ENCODE data around the gene CTNND1. TPM values are rescaled to one million over a fixed set of nuclear protein-coding genes. Genes with fewer than 3 reads are reported as not detected.

CTNND1 gene
- total and polyA plus RNA-seq, 3 experiments from 2014 or later: 0.95 to 4.4 (median 3.1) TPM

DNA sequence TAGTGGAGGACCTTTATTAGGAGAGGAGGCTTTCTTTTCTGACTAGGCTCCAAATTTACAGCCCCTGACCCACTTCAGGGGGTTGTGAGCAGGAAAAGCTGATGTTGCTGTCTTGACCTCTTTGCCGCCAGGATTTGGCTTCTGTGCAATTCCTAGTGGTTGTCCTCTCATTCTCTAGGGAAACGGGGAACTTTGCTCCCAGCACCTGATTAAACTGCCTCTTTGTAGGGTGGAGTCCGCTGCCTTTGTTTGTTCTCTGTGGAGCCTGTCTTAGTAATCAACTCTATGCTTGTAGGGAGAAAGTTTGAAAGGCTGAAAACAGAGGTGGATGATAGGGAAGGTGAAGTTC is 16.3 kb downstream of the CTNND1 start:
- Histone ChIP-seq H3K9me3 (ENCODE audit: low read length) (no peaks in the 10 kb centered on the region), H3K4me1 (ENCODE audit: insufficient read depth, low read length) (no peaks in the 10 kb centered on the region), H3K27ac (ENCODE audit: low read depth, low read length) (no peak overlapping the region), H3K4me3 (ENCODE audit: low read length) (no peak overlapping the region), H3K27me3 (ENCODE audit: insufficient read depth, low read length, poor library complexity, severe bottlenecking) (no peaks in the 10 kb centered on the region), H3K36me3 (ENCODE audit: insufficient read depth, low read length) (no peaks in the 10 kb centered on the region)
- Mint-ChIP-seq H3K36me3 (peaks cover 0 to 6% (median 0%) of the 10 kb centered on the region in 3 donors), H3K27ac (no peak overlapping the region), H3K9me3 (no peaks in the 10 kb centered on the region), H3K27me3 (peaks cover 0 to 1% of the 10 kb centered on the region in 2 donors), H3K4me1 (peaks cover 5 to 20% (median 11%) of the 10 kb centered on the region in 3 donors), H3K4me3 (peak overlapping the region in 1 of 7 donors; percentile 65)
- ChIA-PET POLR2A (no interaction called here), CTCF (interaction anchor here (1.5 kb wide), 1 partner anchor 22 kb away, joined by 3 read pairs; no protein-coding TSS in a partner anchor)
- DNase-seq: no peak

GRCh38 chr11:57778318-57779037 is 16.9 kb downstream of the CTNND1 start:
- POLR2A ChIA-PET: no interaction called here
- Mint-ChIP-seq H3K4me1 (peaks cover 5 to 20% (median 11%) of the 10 kb centered on the region in 3 donors), H3K4me3 (no peak overlapping the region), H3K27me3 (peaks cover 0 to 1% of the 10 kb centered on the region in 2 donors), H3K36me3 (peaks cover 0 to 6% (median 0%) of the 10 kb centered on the region in 3 donors), H3K9me3 (no peaks in the 10 kb centered on the region), H3K27ac (peak overlapping the region in 2 of 8 donors; percentile 44 to 45)
- CTCF ChIA-PET: interaction anchor here (1.5 kb wide), 1 partner anchor 22 kb away, joined by 3 read pairs; no protein-coding TSS in a partner anchor
- Histone ChIP-seq H3K9me3 (ENCODE audit: low read length) (no peaks in the 10 kb centered on the region), H3K4me1 (ENCODE audit: insufficient read depth, low read length) (no peaks in the 10 kb centered on the region), H3K27me3 (ENCODE audit: insufficient read depth, low read length, poor library complexity, severe bottlenecking) (no peaks in the 10 kb centered on the region), H3K36me3 (ENCODE audit: insufficient read depth, low read length) (no peaks in the 10 kb centered on the region), H3K27ac (ENCODE audit: low read depth, low read length) (no peak overlapping the region), H3K4me3 (ENCODE audit: low read length) (no peak overlapping the region)
- no peak for DNase-seq

DNA sequence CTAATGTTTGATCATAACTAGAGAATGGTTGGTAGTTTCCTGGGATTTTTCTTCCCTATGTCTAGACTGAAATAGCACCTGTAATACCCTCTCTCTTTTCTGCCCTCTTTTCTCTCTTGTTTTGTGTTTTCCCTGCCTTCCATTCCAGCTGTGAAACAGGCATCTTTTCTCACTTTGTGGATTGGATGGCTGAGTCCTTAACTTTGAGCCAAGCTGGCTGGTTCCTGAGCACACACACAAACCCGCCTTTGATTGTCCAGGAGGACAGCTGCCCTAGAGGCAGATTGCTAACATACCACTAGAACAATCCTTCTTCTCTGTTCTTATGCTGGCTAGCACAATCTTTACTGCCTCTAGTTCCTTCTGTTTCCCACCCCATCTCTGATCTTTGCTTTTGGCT is 17.7 kb downstream of the CTNND1 start:
- ChIA-PET POLR2A (no interaction called here), CTCF (no interaction called here)
- peaks cover 5 to 20% (median 11%) of the 10 kb centered on the region in 3 donors for H3K4me1 Mint-ChIP-seq

GRCh38 chr11:57781529-57781943 is 19.9 kb downstream of the CTNND1 start:
- POLR2A ChIA-PET: no interaction called here
- H3K27ac Mint-ChIP-seq: peak overlapping the region in 1 of 8 donors; percentile 21
- no peak overlapping the region for H3K4me3 Mint-ChIP-seq
- H3K27me3 ChIP-seq (ENCODE audit: insufficient read depth, low read length, poor library complexity, severe bottlenecking): no peaks in the 10 kb centered on the region
- CTCF ChIA-PET: interaction anchor here (0.7 kb wide), 1 partner anchor 19 kb away, joined by 3 read pairs; no protein-coding TSS in a partner anchor
- no peaks in the 10 kb centered on the region for H3K36me3 ChIP-seq (ENCODE audit: insufficient read depth, low read length)
- H3K27ac ChIP-seq (ENCODE audit: low read depth, low read length): no peak overlapping the region
- peaks cover 2 to 14% (median 5%) of the 10 kb centered on the region in 3 donors for H3K4me1 Mint-ChIP-seq
- H3K4me3 ChIP-seq (ENCODE audit: low read length): no peak overlapping the region
- no peaks in the 10 kb centered on the region for H3K9me3 Mint-ChIP-seq
- peaks cover 0 to 4% (median 0%) of the 10 kb centered on the region in 3 donors for H3K36me3 Mint-ChIP-seq
- no peak for DNase-seq
- no peaks in the 10 kb centered on the region for H3K27me3 Mint-ChIP-seq
- no peaks in the 10 kb centered on the region for H3K4me1 ChIP-seq (ENCODE audit: insufficient read depth, low read length)
- H3K9me3 ChIP-seq (ENCODE audit: low read length): no peaks in the 10 kb centered on the region

More for the DNA sequence above, 17.7 kb downstream of the CTNND1 start:
- Histone ChIP-seq H3K4me1 (ENCODE audit: insufficient read depth, low read length) (no peaks in the 10 kb centered on the region), H3K36me3 (ENCODE audit: insufficient read depth, low read length) (no peaks in the 10 kb centered on the region), H3K27ac (ENCODE audit: low read depth, low read length) (no peak overlapping the region), H3K4me3 (ENCODE audit: low read length) (no peak overlapping the region), H3K9me3 (ENCODE audit: low read length) (no peaks in the 10 kb centered on the region), H3K27me3 (ENCODE audit: insufficient read depth, low read length, poor library complexity, severe bottlenecking) (no peaks in the 10 kb centered on the region)
- DNase-seq: no peak
- H3K27ac Mint-ChIP-seq: peak overlapping the region in 1 of 8 donors; percentile 64
- H3K4me3 Mint-ChIP-seq: no peak overlapping the region
- no peaks in the 10 kb centered on the region for H3K9me3 Mint-ChIP-seq
- H3K36me3 Mint-ChIP-seq: peaks cover 0 to 5% (median 0%) of the 10 kb centered on the region in 3 donors
- H3K27me3 Mint-ChIP-seq: peaks cover 0 to 1% of the 10 kb centered on the region in 2 donors

DNA sequence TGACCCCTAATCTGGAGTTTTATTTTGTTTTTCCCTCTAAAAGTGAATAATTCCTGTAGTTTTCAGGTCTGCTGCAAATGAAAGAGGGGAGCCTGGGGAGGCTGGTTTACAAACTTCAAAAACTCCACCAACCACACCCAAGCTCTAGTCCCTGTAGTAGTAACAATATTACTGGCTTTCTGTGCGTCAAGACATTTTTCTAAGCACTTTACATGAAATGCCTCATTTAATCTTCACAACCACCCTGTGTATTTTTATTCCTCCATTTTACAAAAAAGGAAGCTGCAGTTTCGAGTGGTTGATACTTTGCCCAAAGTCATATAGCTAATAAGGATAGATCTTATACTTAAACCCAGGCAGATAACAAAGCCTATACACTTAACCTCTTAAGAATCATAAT is 23.5 kb downstream of the CTNND1 start:
- Mint-ChIP-seq H3K27me3 (no peaks in the 10 kb centered on the region), H3K9me3 (no peaks in the 10 kb centered on the region), H3K36me3 (peaks cover 0 to 3% (median 1%) of the 10 kb centered on the region in 3 donors), H3K27ac (no peak overlapping the region), H3K4me1 (peaks cover 2 to 6% (median 5%) of the 10 kb centered on the region in 3 donors), H3K4me3 (no peak overlapping the region)
- ChIA-PET CTCF (interaction anchor here (0.9 to 1.2 kb wide), 3 partner anchors 9 to 292 kb away, joined by 3 to 4 read pairs (median 3); no protein-coding TSS in a partner anchor), POLR2A (no interaction called here)
- Histone ChIP-seq H3K36me3 (ENCODE audit: insufficient read depth, low read length) (no peaks in the 10 kb centered on the region), H3K27me3 (ENCODE audit: insufficient read depth, low read length, poor library complexity, severe bottlenecking) (no peaks in the 10 kb centered on the region), H3K4me1 (ENCODE audit: insufficient read depth, low read length) (no peaks in the 10 kb centered on the region), H3K4me3 (ENCODE audit: low read length) (no peak overlapping the region), H3K9me3 (ENCODE audit: low read length) (no peaks in the 10 kb centered on the region), H3K27ac (ENCODE audit: low read depth, low read length) (no peak overlapping the region)
- no peak for DNase-seq

DNA sequence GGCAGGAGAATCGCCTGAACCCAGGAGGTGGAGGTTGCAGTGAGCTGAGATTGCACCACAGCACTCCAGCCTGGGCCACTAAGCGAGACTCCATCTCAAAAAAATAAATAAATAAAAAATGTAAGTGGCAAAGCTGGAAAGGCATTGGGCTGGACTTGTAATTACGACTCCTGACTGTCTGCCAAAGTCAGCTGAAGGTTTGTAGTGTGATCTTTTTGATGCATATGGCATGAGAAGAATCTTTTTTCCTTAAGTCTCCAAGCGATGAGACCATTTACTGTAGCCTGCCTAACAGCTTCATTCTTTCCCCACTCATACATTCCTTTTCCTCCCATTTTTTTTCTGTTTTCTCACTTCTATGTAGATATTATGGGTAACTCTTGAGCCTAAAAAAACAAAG is 24.8 kb downstream of the CTNND1 start:
- H3K27ac ChIP-seq (ENCODE audit: low read depth, low read length): no peak overlapping the region
- H3K9me3 ChIP-seq (ENCODE audit: low read length): no peaks in the 10 kb centered on the region
- Mint-ChIP-seq H3K27me3 (no peaks in the 10 kb centered on the region), H3K4me1 (peaks cover 9 to 12% (median 11%) of the 10 kb centered on the region in 3 donors), H3K27ac (peak overlapping the region in 1 of 8 donors; percentile 18), H3K4me3 (no peak overlapping the region), H3K9me3 (no peaks in the 10 kb centered on the region), H3K36me3 (peaks cover 0 to 3% (median 1%) of the 10 kb centered on the region in 3 donors)
- H3K4me3 ChIP-seq (ENCODE audit: low read length): no peak overlapping the region
- CTCF ChIA-PET: interaction anchor here (1.1 kb wide), 1 partner anchor 14 kb away, joined by 3 read pairs; no protein-coding TSS in a partner anchor
- H3K4me1 ChIP-seq (ENCODE audit: insufficient read depth, low read length): peaks cover 7% of the 10 kb centered on the region
- POLR2A ChIA-PET: no interaction called here
- no peaks in the 10 kb centered on the region for H3K36me3 ChIP-seq (ENCODE audit: insufficient read depth, low read length)
- no peaks in the 10 kb centered on the region for H3K27me3 ChIP-seq (ENCODE audit: insufficient read depth, low read length, poor library complexity, severe bottlenecking)
- no peak for DNase-seq

DNA sequence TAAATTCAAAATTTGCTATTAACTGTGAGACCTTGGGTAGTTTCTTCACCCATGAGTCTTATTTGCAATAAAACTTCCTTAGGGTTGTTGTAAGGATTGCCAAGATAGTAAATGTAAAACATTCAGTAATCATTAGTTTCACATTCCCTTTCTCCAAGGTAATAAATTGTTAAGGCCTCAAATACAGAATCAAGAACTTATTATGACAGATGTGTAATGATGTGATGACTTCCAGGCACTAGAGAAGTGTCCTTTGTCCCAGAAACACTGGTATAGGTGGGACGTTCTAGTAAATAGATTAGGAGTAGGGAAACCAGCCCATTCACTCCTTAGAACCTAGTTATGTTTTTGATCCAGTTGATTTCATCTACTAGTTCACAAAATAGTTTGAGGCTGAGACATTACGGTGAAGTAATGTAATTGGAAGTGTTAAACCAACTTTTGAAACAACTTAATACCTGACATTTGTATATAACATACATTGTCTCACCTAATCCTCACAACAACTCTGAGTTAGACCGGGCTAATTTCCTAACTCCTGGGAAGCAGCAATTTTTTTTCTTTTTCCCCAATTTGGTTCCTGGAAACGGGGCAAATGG is 25.5 kb downstream of the CTNND1 start:
- Mint-ChIP-seq H3K9me3 (no peaks in the 10 kb centered on the region), H3K4me1 (peaks cover 12 to 15% (median 14%) of the 10 kb centered on the region in 3 donors), H3K36me3 (peaks cover 0 to 1% (median 0%) of the 10 kb centered on the region in 3 donors), H3K27me3 (no peaks in the 10 kb centered on the region), H3K4me3 (no peak overlapping the region), H3K27ac (peak overlapping the region in 1 of 8 donors; percentile 18)
- H3K36me3 ChIP-seq (ENCODE audit: insufficient read depth, low read length): no peaks in the 10 kb centered on the region
- no peak overlapping the region for H3K4me3 ChIP-seq (ENCODE audit: low read length)
- H3K9me3 ChIP-seq (ENCODE audit: low read length): no peaks in the 10 kb centered on the region
- H3K27me3 ChIP-seq (ENCODE audit: insufficient read depth, low read length, poor library complexity, severe bottlenecking): no peaks in the 10 kb centered on the region
- DNase-seq: no peak
- H3K27ac ChIP-seq (ENCODE audit: low read depth, low read length): no peak overlapping the region
- ChIA-PET POLR2A (no interaction called here), CTCF (interaction anchor here (1.1 kb wide), 1 partner anchor 14 kb away, joined by 3 read pairs; no protein-coding TSS in a partner anchor)
- H3K4me1 ChIP-seq (ENCODE audit: insufficient read depth, low read length): peaks cover 14% of the 10 kb centered on the region

Data from CD8-positive, alpha-beta memory T cell (primary cell).